Bronchial smooth muscle cell (primary cell): ENCODE data around the gene NENF. TPM values are rescaled to one million over a fixed set of nuclear protein-coding genes. Genes with fewer than 3 reads are reported as not detected.

Experiments used
- total RNA-seq: library from RNA; depleted of rRNA; stranded (reverse); fragments of >200 nt; gene quantifications from 2 replicates; pipeline ENCODE4 v1.2.1, GENCODE V29; 2014

NENF gene
- 53.0 and 81.7 TPM in 2 replicates for total RNA-seq

DNA sequence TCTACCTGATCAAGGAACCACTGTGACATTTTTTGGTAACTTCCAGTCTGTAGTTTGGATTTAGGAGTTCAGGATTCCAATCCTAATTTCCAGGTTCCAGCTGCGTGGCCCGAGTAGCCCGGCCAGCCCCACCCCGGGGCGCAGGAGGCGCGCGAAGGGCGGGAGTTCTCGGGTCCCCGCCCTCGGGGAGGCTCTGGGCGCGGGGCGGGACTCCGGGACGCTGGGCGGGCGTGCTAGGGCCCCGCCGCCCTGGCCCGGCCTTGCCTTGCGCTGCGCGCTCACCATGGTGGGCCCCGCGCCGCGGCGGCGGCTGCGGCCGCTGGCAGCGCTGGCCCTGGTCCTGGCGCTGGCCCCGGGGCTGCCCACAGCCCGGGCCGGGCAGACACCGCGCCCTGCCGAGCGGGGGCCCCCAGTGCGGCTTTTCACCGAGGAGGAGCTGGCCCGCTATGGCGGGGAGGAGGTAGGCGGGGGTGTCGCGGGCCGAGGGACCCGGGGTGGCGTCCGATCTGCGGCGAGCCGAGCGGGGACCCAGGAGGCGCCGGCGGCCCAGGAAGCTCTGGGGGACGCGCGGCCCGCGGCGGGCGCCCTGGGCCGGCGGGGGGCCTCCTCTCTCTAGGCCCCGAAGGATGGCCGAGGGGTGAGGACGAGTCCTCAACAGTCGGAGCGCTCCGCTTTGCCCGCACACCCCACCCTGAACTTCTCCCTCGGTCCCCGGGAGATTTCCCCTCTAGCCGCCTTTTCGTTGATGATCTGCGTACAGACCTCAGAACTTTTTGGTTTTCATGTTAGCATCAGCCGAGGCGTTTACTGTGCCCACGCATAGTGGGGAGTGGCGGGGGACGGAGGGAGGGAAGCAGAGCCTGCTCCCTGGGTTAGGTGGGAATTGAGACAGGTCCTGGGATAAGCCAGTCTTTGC lies at the start of gene NENF:
NENF (plus strand) TSS at position 260 of the 916 bp plus-strand sequence; CDS start at position 284, 24 bp downstream.

GRCh38 chr1:212414328-212415106 lies 18.2 kb upstream of the NENF start, which contains the start of gene PACC1:
Gene PACC1 (minus strand): TSS chr1:212414886. CDS start chr1:212414757, 129 bp downstream.

Other genes with a start within 250 kb of the NENF start
- 13.1 and 21.3 TPM in 2 replicates for gene PPP2R5A, start 147.5 kb upstream of the NENF start, total RNA-seq
- 5.0 and 6.4 TPM in 2 replicates for gene PACC1, start 18.0 kb upstream of the NENF start, total RNA-seq
- 4.4 and 5.2 TPM in 2 replicates for gene ATF3, start 175.8 kb downstream of the NENF start, total RNA-seq